SK-N-MC (cell line): ENCODE measurements around the gene ZNF813.
"Not testable (repeated sequence)": the region's sequence is repeated elsewhere in the genome, so short reads cannot be mapped to it uniquely, and the experiment has no call there.

Experiments
- EZH2 ChIP-seq: fragments of 200-600 bp; sonication (generic); IDR thresholded peaks from one replicate; pipeline ENCODE4 v1.6.1; 2017; ENCODE audit warnings: antibody characterized with exemption
- FOXP2 ChIP-seq: optimal IDR thresholded peaks from 2 replicates; pipeline ENCODE3; 2011; ENCODE audit warnings: mild to moderate bottlenecking, moderate library complexity; ENCODE audit not compliant: insufficient read depth; ENCODE audit errors: extremely low read length, control extremely low read depth
- POLR2AphosphoS5 ChIP-seq: IDR thresholded peaks from 2 replicates; pipeline ENCODE4 v1.6.1; 2012; ENCODE audit warnings: mild to moderate bottlenecking, low read depth, low read length, borderline replicate concordance

GRCh38 chr19:53423680-53424079 is 43.9 kb upstream of the ZNF813 start:
- not testable (repeated sequence) for TF ChIP-seq EZH2, POLR2AphosphoS5, FOXP2
